OCI-LY3 (cell line): Measurements from ENCODE around the gene NPB.

ENCODE experiments used
- H2AFZ ChIP-seq: fragments of 200-600, 300-600 bp; shearing (Covaris generic); 2 replicates; pipeline ENCODE4 v1.6.0; 2014; ENCODE audit warnings: antibody characterized with exemption, low read depth, low read length
- H3K27ac ChIP-seq: fragments of 200-600, 300-600 bp; sonication (generic); 2 replicates; pipeline ENCODE4 v1.5.1; 2014; ENCODE audit warnings: mild to moderate bottlenecking, low read length, moderate library complexity, mixed read lengths
- H3K27me3 ChIP-seq: fragments of 200-600, 300-600 bp; sonication (generic); 2 replicates; pipeline ENCODE4 v1.6.1; 2014; ENCODE audit warnings: low read depth, low read length, mixed read lengths
- H3K36me3 ChIP-seq: fragments of 200-600, 300-600 bp; sonication (generic); replicated peaks from 2 replicates; pipeline ENCODE3; 2014; ENCODE audit warnings: low read depth, low read length, mixed read lengths
- H3K4me1 ChIP-seq: fragments of 300-600, 200-600 bp; sonication (generic); 2 replicates; pipeline ENCODE4 v1.6.1; 2014; ENCODE audit warnings: low read length, mixed read lengths
- H3K4me2 ChIP-seq: fragments of 200-600, 300-600 bp; sonication (generic); 2 replicates; pipeline ENCODE4 v1.6.1; 2014; ENCODE audit warnings: low read length, mixed read lengths
- H3K4me3 ChIP-seq: fragments of 300-600, 200-600 bp; sonication (generic); 2 replicates; pipeline ENCODE4 v1.5.1; 2014; ENCODE audit warnings: antibody characterized with exemption, mild to moderate bottlenecking, low read length, moderate library complexity
- H3K79me2 ChIP-seq: fragments of 300-600, 200-600 bp; shearing (Covaris generic); 2 replicates; pipeline ENCODE4 v1.6.1; 2014; ENCODE audit warnings: mild to moderate bottlenecking, low read length, mixed read lengths
- H3K9ac ChIP-seq: fragments of 300-600, 200-600 bp; shearing (Covaris generic); 2 replicates; pipeline ENCODE4 v1.6.0; 2014; ENCODE audit warnings: mild to moderate bottlenecking, low read length, moderate library complexity
- H3K9me3 ChIP-seq: fragments of 200-600, 300-600 bp; shearing (Covaris generic); 2 replicates; pipeline ENCODE4 v1.6.1; 2014; ENCODE audit warnings: low read length, mixed read lengths; ENCODE audit not compliant: insufficient read depth
- H4K20me1 ChIP-seq: fragments of 200-600, 300-600 bp; sonication (generic); 2 replicates; pipeline ENCODE4 v1.6.1; 2016; ENCODE audit warnings: low read length, mixed read lengths; ENCODE audit not compliant: insufficient read depth
- EZH2phosphoT487 ChIP-seq: fragments of 200-600 bp; shearing (Covaris generic); IDR thresholded peaks from 2 replicates; pipeline ENCODE4 v1.6.1; 2018; ENCODE audit warnings: antibody characterized with exemption, mixed run types, low read depth
- TF ChIP-seq, protein P1 (sequence below): fragments of 200-600, 300-600 bp; sonication (generic); IDR thresholded peaks from 2 replicates; pipeline ENCODE4 v1.5.1; 2014; ENCODE audit warnings: antibody characterized with exemption, low read length, low read depth

The NPB gene

GRCh38 chr17:81914103-81914850, 12.2 kb downstream of the NPB start:
- TF ChIP-seq EZH2phosphoT487: no peak
- TF ChIP-seq, protein P1, sequence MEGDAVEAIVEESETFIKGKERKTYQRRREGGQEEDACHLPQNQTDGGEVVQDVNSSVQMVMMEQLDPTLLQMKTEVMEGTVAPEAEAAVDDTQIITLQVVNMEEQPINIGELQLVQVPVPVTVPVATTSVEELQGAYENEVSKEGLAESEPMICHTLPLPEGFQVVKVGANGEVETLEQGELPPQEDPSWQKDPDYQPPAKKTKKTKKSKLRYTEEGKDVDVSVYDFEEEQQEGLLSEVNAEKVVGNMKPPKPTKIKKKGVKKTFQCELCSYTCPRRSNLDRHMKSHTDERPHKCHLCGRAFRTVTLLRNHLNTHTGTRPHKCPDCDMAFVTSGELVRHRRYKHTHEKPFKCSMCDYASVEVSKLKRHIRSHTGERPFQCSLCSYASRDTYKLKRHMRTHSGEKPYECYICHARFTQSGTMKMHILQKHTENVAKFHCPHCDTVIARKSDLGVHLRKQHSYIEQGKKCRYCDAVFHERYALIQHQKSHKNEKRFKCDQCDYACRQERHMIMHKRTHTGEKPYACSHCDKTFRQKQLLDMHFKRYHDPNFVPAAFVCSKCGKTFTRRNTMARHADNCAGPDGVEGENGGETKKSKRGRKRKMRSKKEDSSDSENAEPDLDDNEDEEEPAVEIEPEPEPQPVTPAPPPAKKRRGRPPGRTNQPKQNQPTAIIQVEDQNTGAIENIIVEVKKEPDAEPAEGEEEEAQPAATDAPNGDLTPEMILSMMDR: no peak
- Histone ChIP-seq H3K27me3 (no peaks in the 10 kb centered on the region), H3K4me2 (no peak overlapping the region), H3K79me2 (peaks cover 35% of the 10 kb centered on the region), H3K9ac (no peak overlapping the region), H3K36me3 (peaks cover 25% of the 10 kb centered on the region), H3K9me3 (no peaks in the 10 kb centered on the region), H2AFZ (no peak overlapping the region), H3K27ac (no peak overlapping the region), H3K4me3 (no peak overlapping the region), H4K20me1 (peaks cover 10% of the 10 kb centered on the region; the same call in 1 of the 2 replicates), H3K4me1 (peaks cover 17% of the 10 kb centered on the region)

DNA sequence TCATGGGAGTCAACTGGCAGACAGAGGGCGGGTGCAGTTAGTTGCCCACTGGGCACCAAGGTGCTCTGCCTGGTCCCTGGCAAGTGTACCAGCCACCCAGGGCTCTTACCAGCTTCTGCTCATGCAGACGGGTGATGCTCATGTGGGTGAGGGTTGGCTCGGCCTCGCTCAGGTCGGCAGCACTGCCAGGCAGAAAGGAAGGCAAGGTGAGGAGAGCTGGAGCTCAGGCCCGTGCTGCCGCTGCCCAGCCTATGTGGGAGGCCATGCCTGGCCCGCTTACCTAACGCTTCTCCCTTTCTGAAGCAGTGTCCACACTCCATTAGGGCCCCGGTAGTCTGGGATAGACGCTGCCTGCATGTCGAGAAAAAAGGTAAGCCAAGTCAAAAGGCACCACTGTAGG, 13.3 kb downstream of the NPB start:
- Histone ChIP-seq H3K27me3 (no peaks in the 10 kb centered on the region), H3K27ac (no peak overlapping the region), H4K20me1 (peaks cover 10% of the 10 kb centered on the region; the same call in 1 of the 2 replicates), H3K79me2 (peaks cover 29% of the 10 kb centered on the region), H3K4me2 (no peak overlapping the region), H3K9ac (no peak overlapping the region), H2AFZ (no peak overlapping the region), H3K4me1 (peaks cover 11% of the 10 kb centered on the region), H3K9me3 (no peaks in the 10 kb centered on the region), H3K36me3 (peaks cover 25% of the 10 kb centered on the region), H3K4me3 (no peak overlapping the region)
- TF ChIP-seq, protein P1: no peak

- peak overlapping the region; percentile 82 for H3K4me3 ChIP-seq
- peaks cover 38% of the 10 kb centered on the region for H3K79me2 ChIP-seq
These were observed 14.4 kb downstream of the NPB start for GRCh38 chr17:81916234-81917001.

More at GRCh38 chr17:81916234-81917001, 14.4 kb downstream of the NPB start:
- Histone ChIP-seq H3K36me3 (peaks cover 25% of the 10 kb centered on the region), H3K9me3 (no peaks in the 10 kb centered on the region), H3K27ac (no peak overlapping the region), H3K4me2 (peak overlapping the region; percentile 99), H3K4me1 (peaks cover 10% of the 10 kb centered on the region), H4K20me1 (peaks cover 10% of the 10 kb centered on the region; the same call in 1 of the 2 replicates), H3K9ac (peak overlapping the region; percentile 72; the same call in 1 of the 2 replicates), H2AFZ (no peak overlapping the region), H3K27me3 (no peaks in the 10 kb centered on the region)
- TF ChIP-seq EZH2phosphoT487: no peak
- TF ChIP-seq, protein P1: no peak
